SU-DHL-6 (cell line): ENCODE measurements around the gene GLS.

Experiments
- H2AFZ ChIP-seq: fragments of 200-600 bp; sonication (generic); 2 replicates; pipeline ENCODE4 v1.6.1; 2014; ENCODE audit warnings: low read depth, mild to moderate bottlenecking, moderate library complexity, mixed read lengths, antibody characterized with exemption, low read length; ENCODE audit not compliant: severe bottlenecking
- H3F3A ChIP-seq: fragments of 200-600 bp; shearing (Covaris generic); 2 replicates; pipeline ENCODE4 v1.6.0; 2016; ENCODE audit warnings: antibody characterized with exemption, mild to moderate bottlenecking; ENCODE audit not compliant: insufficient read depth
- H3K27ac ChIP-seq: fragments of 200-600 bp; sonication (generic); 2 replicates; pipeline ENCODE4 v1.5.1; 2016; ENCODE audit warnings: low read depth, mild to moderate bottlenecking, low read length, moderate library complexity, mixed read lengths
- H3K27me3 ChIP-seq: fragments of 200-600 bp; sonication (generic), shearing (Covaris generic); 2 replicates; pipeline ENCODE4 v1.6.0; 2014; ENCODE audit warnings: mild to moderate bottlenecking, low read length
- H3K36me3 ChIP-seq: fragments of 200-600 bp; sonication (generic); 2 replicates; pipeline ENCODE4 v1.6.1; 2014; ENCODE audit warnings: mild to moderate bottlenecking, low read length, mixed read lengths
- H3K4me2 ChIP-seq: fragments of 300-600, 200-600 bp; shearing (Covaris generic), sonication (generic); 2 replicates; pipeline ENCODE4 v1.6.0; 2014; ENCODE audit warnings: low read length, low read depth, mild to moderate bottlenecking; ENCODE audit not compliant: poor library complexity, severe bottlenecking
- H3K4me3 ChIP-seq: fragments of 200-600 bp; sonication (generic); 2 replicates; pipeline ENCODE4 v1.5.1; 2014; ENCODE audit warnings: antibody characterized with exemption, low read length, mild to moderate bottlenecking, mixed read lengths; ENCODE audit not compliant: insufficient read depth, poor library complexity, severe bottlenecking
- H3K79me2 ChIP-seq: fragments of 200-600 bp; sonication (generic); 2 replicates; pipeline ENCODE4 v1.6.1; 2014; ENCODE audit warnings: mild to moderate bottlenecking, low read length, moderate library complexity; ENCODE audit not compliant: insufficient read depth
- H3K9ac ChIP-seq: fragments of 200-600 bp; sonication (generic); 2 replicates; pipeline ENCODE4 v1.7.0; 2014; ENCODE audit warnings: mild to moderate bottlenecking, low read length
- H3K9me2 ChIP-seq: fragments of 200-600 bp; sonication (generic); replicated peaks from 2 replicates; pipeline ENCODE4 v1.6.1; 2014; ENCODE audit warnings: low read length; ENCODE audit not compliant: insufficient read depth
- H3K9me3 ChIP-seq: fragments of 200-600 bp; sonication (generic); 2 replicates; pipeline ENCODE4 v1.6.1; 2014; ENCODE audit warnings: low read length, mixed read lengths; ENCODE audit not compliant: insufficient read depth
- H4K20me1 ChIP-seq: fragments of 200-600 bp; sonication (generic); 2 replicates; pipeline ENCODE4 v1.6.1; 2014; ENCODE audit warnings: low read depth, mild to moderate bottlenecking, antibody characterized with exemption, low read length, moderate library complexity, mixed read lengths
- CTCF ChIP-seq: fragments of 200-600 bp; sonication (generic); IDR thresholded peaks from one replicate; pipeline ENCODE4 v1.5.1; 2017; ENCODE audit warnings: antibody characterized with exemption, mild to moderate bottlenecking, low read length, moderate library complexity; ENCODE audit not compliant: insufficient read depth, poor library complexity, severe bottlenecking
- EZH2phosphoT487 ChIP-seq: fragments of 200-600 bp; sonication (generic), shearing (Covaris generic); conservative IDR thresholded peaks from 2 replicates; pipeline ENCODE4 v1.6.1; 2018; ENCODE audit warnings: mild to moderate bottlenecking, antibody characterized with exemption, low read length, moderate library complexity, mixed read lengths

Gene GLS

GRCh38 chr2:190855245-190855644 is 25.4 kb upstream of the GLS start:
- Histone ChIP-seq H3F3A (no peaks in the 10 kb centered on the region), H3K4me2 (no peak overlapping the region), H3K36me3 (no peaks in the 10 kb centered on the region), H3K9me3 (no peaks in the 10 kb centered on the region), H3K9ac (no peak overlapping the region), H3K79me2 (no peaks in the 10 kb centered on the region), H2AFZ (no peak overlapping the region), H4K20me1 (no peaks in the 10 kb centered on the region), H3K27me3 (no peaks in the 10 kb centered on the region), H3K9me2 (no peaks in the 10 kb centered on the region), H3K27ac (no peak overlapping the region), H3K4me3 (no peak overlapping the region)
- TF ChIP-seq EZH2phosphoT487 (no peak), CTCF (no peak)

GRCh38 chr2:190856985-190857384 is 23.6 kb upstream of the GLS start:
- H3K27me3 ChIP-seq: no peaks in the 10 kb centered on the region
- H3K9me3 ChIP-seq: no peaks in the 10 kb centered on the region
- H4K20me1 ChIP-seq: no peaks in the 10 kb centered on the region
- no peaks in the 10 kb centered on the region for H3F3A ChIP-seq
- TF ChIP-seq CTCF: no peak
- TF ChIP-seq EZH2phosphoT487: no peak
- no peak overlapping the region for H3K4me2 ChIP-seq
- no peak overlapping the region for H3K4me3 ChIP-seq
- H3K27ac ChIP-seq: no peak overlapping the region
- no peak overlapping the region for H2AFZ ChIP-seq
- H3K79me2 ChIP-seq: no peaks in the 10 kb centered on the region
- H3K9me2 ChIP-seq: no peaks in the 10 kb centered on the region
- no peak overlapping the region for H3K9ac ChIP-seq
- H3K36me3 ChIP-seq: no peaks in the 10 kb centered on the region

GRCh38 chr2:190858817-190859216 is 21.8 kb upstream of the GLS start:
- H3K27ac ChIP-seq: no peak overlapping the region
- no peaks in the 10 kb centered on the region for H3K27me3 ChIP-seq
- no peaks in the 10 kb centered on the region for H3K9me3 ChIP-seq
- no peaks in the 10 kb centered on the region for H3F3A ChIP-seq
- H3K36me3 ChIP-seq: no peaks in the 10 kb centered on the region
- no peaks in the 10 kb centered on the region for H4K20me1 ChIP-seq
- no peaks in the 10 kb centered on the region for H3K79me2 ChIP-seq
- H3K4me2 ChIP-seq: no peak overlapping the region
- H2AFZ ChIP-seq: no peak overlapping the region
- H3K4me3 ChIP-seq: no peak overlapping the region
- H3K9me2 ChIP-seq: no peaks in the 10 kb centered on the region
- no peak overlapping the region for H3K9ac ChIP-seq
- TF ChIP-seq CTCF (no peak), EZH2phosphoT487 (no peak)
